HepG2 (cell line): ENCODE measurements around the gene MGMT. TPM values are rescaled to one million over a fixed set of nuclear protein-coding genes. Genes with fewer than 3 reads are reported as not detected.

Source experiments
- ATF4 ChIP-seq, 2 experiments: fragments of 450-650 bp in 1 of 2; sonication (generic) in 1 of 2; formaldehyde crosslinking; IDR thresholded peaks; 2 replicates each; pipeline versions ENCODE4 v1.5.0 to v1.8.0; 2020 to 2022; ENCODE audit warnings: mild to moderate bottlenecking in 1 of 2, missing genetic modification reagents in 1 of 2
- CENPT ChIP-seq: sonication (generic); formaldehyde crosslinking; IDR thresholded peaks from 2 replicates; pipeline ENCODE4 v1.8.0; 2022; ENCODE audit warnings: low read depth, mild to moderate bottlenecking, moderate library complexity, missing genetic modification reagents
- CREM ChIP-seq, 2 experiments: sonication (generic) in 1 of 2; formaldehyde crosslinking in 1 of 2; IDR thresholded peaks; 2 replicates each; pipeline versions ENCODE4 v1.4.0 to v1.6.1; 2016 to 2020; ENCODE audit warnings: antibody characterized with exemption in 1 of 2, mild to moderate bottlenecking in 1 of 2, missing genetic modification reagents in 1 of 2
- FOXA3 ChIP-seq: IDR thresholded peaks from 2 replicates; pipeline ENCODE4 v1.6.1; 2016; ENCODE audit warnings: missing genetic modification reagents, missing compliant biosample characterization
- HIVEP1 ChIP-seq: sonication (generic); formaldehyde crosslinking; IDR thresholded peaks from 2 replicates; pipeline ENCODE4 v1.4.0; 2020; ENCODE audit warnings: mild to moderate bottlenecking, missing genetic modification reagents
- IKZF1 ChIP-seq: fragments of 450-650 bp; IDR thresholded peaks from 2 replicates; pipeline ENCODE4 v1.7.1; 2016
- IKZF5 ChIP-seq: IDR thresholded peaks from 2 replicates; pipeline ENCODE4 v1.6.1; 2018; ENCODE audit warnings: missing genetic modification reagents, mild to moderate bottlenecking, missing compliant biosample characterization
- LCORL ChIP-seq, 2 experiments: fragments of 450-650 bp in 1 of 2; sonication (generic) in 1 of 2; formaldehyde crosslinking in 1 of 2; IDR thresholded peaks; 2 replicates each; pipeline versions ENCODE4 v1.5.0 to v1.6.1; 2017 to 2020; ENCODE audit warnings: antibody characterized with exemption in 1 of 2, missing genetic modification reagents in 1 of 2
- MAX ChIP-seq: IDR thresholded peaks from 2 replicates; pipeline ENCODE4 v1.6.1; 2012; ENCODE audit warnings: inconsistent platforms
- MBNL3 ChIP-seq: fragments of 250-450 bp; sonication (Bioruptor Pico); conservative IDR thresholded peaks from 2 replicates; pipeline ENCODE4 v1.8.0; 2022; ENCODE audit warnings: mild to moderate bottlenecking, inconsistent platforms
- MIER2 ChIP-seq: IDR thresholded peaks from 2 replicates; pipeline ENCODE4 v1.6.1; 2016; ENCODE audit warnings: missing biosample characterization, missing genetic modification reagents
- MNT ChIP-seq: fragments of 450-650 bp; IDR thresholded peaks from 2 replicates; pipeline ENCODE4 v1.6.1; 2016
- PAX8 ChIP-seq: sonication (generic); formaldehyde crosslinking; IDR thresholded peaks from 2 replicates; pipeline ENCODE4 v1.8.0; 2022; ENCODE audit warnings: mild to moderate bottlenecking, missing genetic modification reagents, borderline replicate concordance
- PBX3 ChIP-seq: sonication (generic); formaldehyde crosslinking; IDR thresholded peaks from 2 replicates; pipeline ENCODE4 v1.8.1; 2023; ENCODE audit warnings: missing genetic modification reagents, inconsistent platforms, borderline replicate concordance
- PTBP1 ChIP-seq: fragments of 200-400 bp; formaldehyde crosslinking; IDR thresholded peaks from 2 replicates; pipeline ENCODE4 v1.6.1; 2018; ENCODE audit warnings: low read length, low read depth; ENCODE audit not compliant: poor library complexity, severe bottlenecking
- RARA ChIP-seq: IDR thresholded peaks from 2 replicates; pipeline ENCODE4 v1.6.1; 2016; ENCODE audit warnings: missing genetic modification reagents, missing compliant biosample characterization
- REL ChIP-seq: sonication (generic); formaldehyde crosslinking; conservative IDR thresholded peaks from 2 replicates; pipeline ENCODE4 v1.8.0; 2022; ENCODE audit warnings: mild to moderate bottlenecking, missing genetic modification reagents, moderate library complexity
- TCF7 ChIP-seq: sonication (generic); IDR thresholded peaks from 2 replicates; pipeline ENCODE4 v1.6.1; 2016; ENCODE audit warnings: antibody characterized with exemption, low read depth
- ZBTB46 ChIP-seq: sonication (generic); formaldehyde crosslinking; IDR thresholded peaks from 2 replicates; pipeline ENCODE4 v1.4.0; 2020; ENCODE audit warnings: mild to moderate bottlenecking, missing genetic modification reagents, borderline replicate concordance
- ZNF367 ChIP-seq: sonication (generic); formaldehyde crosslinking; IDR thresholded peaks from 2 replicates; pipeline ENCODE4 v1.4.0; 2020; ENCODE audit warnings: missing genetic modification reagents, borderline replicate concordance
- ZNF800 ChIP-seq: sonication (generic); formaldehyde crosslinking; IDR thresholded peaks from 2 replicates; pipeline ENCODE4 v1.4.0; 2020; ENCODE audit warnings: missing genetic modification reagents
- polyA plus RNA-seq, 8 experiments: library from polyadenylated mRNA; depleted of rRNA in 3 of 8; stranded (reverse) in 7 of 8; unstranded in 1 of 8; fragments of >200 nt; fragmentation: Illumina TruSeq in 4 of 8; extraction: Trizol in 4 of 8; gene quantifications; 2 replicates each; pipeline versions ENCODE4 v1.2.1 to v1.2.3, GENCODE V29; 2011 to 2016; ENCODE audit warnings: low read depth in 4 of 8, missing spikeins in 1 of 8, mixed read lengths in 1 of 8; ENCODE audit not compliant: insufficient read depth in 1 of 8
- total RNA-seq, 5 experiments: library from RNA; depleted of rRNA; stranded (reverse); fragments of >200 nt; fragmentation: Illumina TruSeq; extraction: Trizol; gene quantifications; 2 replicates each; pipeline ENCODE4 v1.2.3, GENCODE V29; 2016; ENCODE audit warnings: low read depth in 1 of 5

MGMT gene
- total and polyA plus RNA-seq, 2 of the 13 experiments (the other 11 are each of a cell fraction or from before 2014, with no cell fraction given) = 12.0 to 19.5 TPM

GRCh38 chr10:129462257-129462795, 4.7 kb upstream of the MGMT start (continued):
- TF ChIP-seq ZNF800 (CRISPR knock-in tag) (no peak), CENPT (CRISPR knock-in tag) (no peak), FOXA3 (CRISPR knock-in tag) (peak; percentile 97), MIER2 (CRISPR knock-in tag) (no peak), HIVEP1 (CRISPR knock-in tag) (no peak), CREM (IDR thresholded peaks at IDR 0.05) (peak; percentile 84; the same call in 1 of the 2 replicates), CREM (CRISPR knock-in tag; IDR thresholded peaks at IDR 0.05) (no peak), IKZF5 (CRISPR knock-in tag) (0 out of 2 replicates have a peak, but pooled peaks have one; percentile 22), LCORL (IDR thresholded peaks at IDR 0.05) (peak; percentile 7; the same call in 1 of the 2 replicates), LCORL (CRISPR knock-in tag; IDR thresholded peaks at IDR 0.05) (peak; percentile 81), PTBP1 (no peak), MBNL3 (CRISPR knock-in tag) (no peak), PBX3 (CRISPR knock-in tag) (no peak), RARA (CRISPR knock-in tag) (peak; percentile 70), REL (no peak), ATF4 (CRISPR knock-in tag; IDR thresholded peaks at IDR 0.05) (peak in 1 of 2 experiments; percentile 82; a peak in 2 of 4 replicates), TCF7 (peak; percentile 85), ZBTB46 (CRISPR knock-in tag) (no peak), IKZF1 (no peak), ZNF367 (CRISPR knock-in tag) (no peak), MNT (no peak), PAX8 (CRISPR knock-in tag) (no peak), MAX (no peak)
